ENCODE data around the gene IGFL4.

GRCh38 chr19:46069806-46070341 lies 29.1 kb upstream of the IGFL4 start:
- TF ChIP-seq, protein P1, sequence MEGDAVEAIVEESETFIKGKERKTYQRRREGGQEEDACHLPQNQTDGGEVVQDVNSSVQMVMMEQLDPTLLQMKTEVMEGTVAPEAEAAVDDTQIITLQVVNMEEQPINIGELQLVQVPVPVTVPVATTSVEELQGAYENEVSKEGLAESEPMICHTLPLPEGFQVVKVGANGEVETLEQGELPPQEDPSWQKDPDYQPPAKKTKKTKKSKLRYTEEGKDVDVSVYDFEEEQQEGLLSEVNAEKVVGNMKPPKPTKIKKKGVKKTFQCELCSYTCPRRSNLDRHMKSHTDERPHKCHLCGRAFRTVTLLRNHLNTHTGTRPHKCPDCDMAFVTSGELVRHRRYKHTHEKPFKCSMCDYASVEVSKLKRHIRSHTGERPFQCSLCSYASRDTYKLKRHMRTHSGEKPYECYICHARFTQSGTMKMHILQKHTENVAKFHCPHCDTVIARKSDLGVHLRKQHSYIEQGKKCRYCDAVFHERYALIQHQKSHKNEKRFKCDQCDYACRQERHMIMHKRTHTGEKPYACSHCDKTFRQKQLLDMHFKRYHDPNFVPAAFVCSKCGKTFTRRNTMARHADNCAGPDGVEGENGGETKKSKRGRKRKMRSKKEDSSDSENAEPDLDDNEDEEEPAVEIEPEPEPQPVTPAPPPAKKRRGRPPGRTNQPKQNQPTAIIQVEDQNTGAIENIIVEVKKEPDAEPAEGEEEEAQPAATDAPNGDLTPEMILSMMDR (IDR thresholded peaks at IDR 0.05): no peak
- TF ChIP-seq POLR2A (IDR thresholded peaks at IDR 0.05) (no peak), EP300 (IDR thresholded peaks at IDR 0.05) (no peak), POLR2AphosphoS5 (IDR thresholded peaks at IDR 0.05) (no peak)
